ENCODE measurements around the gene IARS1.

The IARS1 gene

GRCh38 chr9:92308893-92309292 lies 15.4 kb upstream of the IARS1 start:
- Histone ChIP-seq H3K27me3 (ENCODE audit: low read length) (no peaks in the 10 kb centered on the region), H3K36me3 (ENCODE audit: low read length) (peaks cover 64% of the 10 kb centered on the region), H3K27ac (ENCODE audit: low read depth, low read length) (no peak overlapping the region), H3K9ac (ENCODE audit: low read length) (no peak overlapping the region), H2AFZ (ENCODE audit: low read depth, low read length, severe bottlenecking) (no peak overlapping the region), H3K79me2 (ENCODE audit: insufficient read depth, low read length) (peaks cover 15% of the 10 kb centered on the region), H3K9me2 (replicated peaks; ENCODE audit: insufficient read depth, low read length) (no peaks in the 10 kb centered on the region), H3K4me3 (ENCODE audit: insufficient read depth, low read length, poor library complexity, severe bottlenecking) (no peak overlapping the region), H4K20me1 (ENCODE audit: low read depth, low read length) (no peaks in the 10 kb centered on the region; the same call in 1 of the 2 replicates), H3K4me2 (ENCODE audit: low read depth, low read length, poor library complexity, severe bottlenecking) (no peak overlapping the region), H3K9me3 (ENCODE audit: insufficient read depth, low read length) (no peaks in the 10 kb centered on the region), H3F3A (ENCODE audit: insufficient read depth) (no peaks in the 10 kb centered on the region)
- no peak for TF ChIP-seq EZH2phosphoT487 (conservative IDR thresholded peaks at IDR 0.05; ENCODE audit: low read length)
- TF ChIP-seq, protein P1, sequence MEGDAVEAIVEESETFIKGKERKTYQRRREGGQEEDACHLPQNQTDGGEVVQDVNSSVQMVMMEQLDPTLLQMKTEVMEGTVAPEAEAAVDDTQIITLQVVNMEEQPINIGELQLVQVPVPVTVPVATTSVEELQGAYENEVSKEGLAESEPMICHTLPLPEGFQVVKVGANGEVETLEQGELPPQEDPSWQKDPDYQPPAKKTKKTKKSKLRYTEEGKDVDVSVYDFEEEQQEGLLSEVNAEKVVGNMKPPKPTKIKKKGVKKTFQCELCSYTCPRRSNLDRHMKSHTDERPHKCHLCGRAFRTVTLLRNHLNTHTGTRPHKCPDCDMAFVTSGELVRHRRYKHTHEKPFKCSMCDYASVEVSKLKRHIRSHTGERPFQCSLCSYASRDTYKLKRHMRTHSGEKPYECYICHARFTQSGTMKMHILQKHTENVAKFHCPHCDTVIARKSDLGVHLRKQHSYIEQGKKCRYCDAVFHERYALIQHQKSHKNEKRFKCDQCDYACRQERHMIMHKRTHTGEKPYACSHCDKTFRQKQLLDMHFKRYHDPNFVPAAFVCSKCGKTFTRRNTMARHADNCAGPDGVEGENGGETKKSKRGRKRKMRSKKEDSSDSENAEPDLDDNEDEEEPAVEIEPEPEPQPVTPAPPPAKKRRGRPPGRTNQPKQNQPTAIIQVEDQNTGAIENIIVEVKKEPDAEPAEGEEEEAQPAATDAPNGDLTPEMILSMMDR (IDR thresholded peaks at IDR 0.05; ENCODE audit: insufficient read depth, low read length, poor library complexity, severe bottlenecking) = no peak

- no peak for TF ChIP-seq EZH2phosphoT487 (conservative IDR thresholded peaks at IDR 0.05; ENCODE audit: low read length)
- TF ChIP-seq, protein P1 (IDR thresholded peaks at IDR 0.05; ENCODE audit: insufficient read depth, low read length, poor library complexity, severe bottlenecking) = no peak
- Histone ChIP-seq H3K9me2 (replicated peaks; ENCODE audit: insufficient read depth, low read length) (no peaks in the 10 kb centered on the region), H3K9ac (ENCODE audit: low read length) (no peak overlapping the region), H3K4me3 (ENCODE audit: insufficient read depth, low read length, poor library complexity, severe bottlenecking) (no peak overlapping the region), H3K27me3 (ENCODE audit: low read length) (no peaks in the 10 kb centered on the region), H4K20me1 (ENCODE audit: low read depth, low read length) (no peaks in the 10 kb centered on the region), H3K4me2 (ENCODE audit: low read depth, low read length, poor library complexity, severe bottlenecking) (no peak overlapping the region), H3F3A (ENCODE audit: insufficient read depth) (peaks cover 34% of the 10 kb centered on the region), H3K27ac (ENCODE audit: low read depth, low read length) (no peak overlapping the region), H3K79me2 (ENCODE audit: insufficient read depth, low read length) (no peaks in the 10 kb centered on the region), H2AFZ (ENCODE audit: low read depth, low read length, severe bottlenecking) (no peak overlapping the region), H3K9me3 (ENCODE audit: insufficient read depth, low read length) (no peaks in the 10 kb centered on the region), H3K36me3 (ENCODE audit: low read length) (peaks cover 82% of the 10 kb centered on the region)
Observed at GRCh38 chr9:92300936-92301335, 7.4 kb upstream of the IARS1 start.

DNA sequence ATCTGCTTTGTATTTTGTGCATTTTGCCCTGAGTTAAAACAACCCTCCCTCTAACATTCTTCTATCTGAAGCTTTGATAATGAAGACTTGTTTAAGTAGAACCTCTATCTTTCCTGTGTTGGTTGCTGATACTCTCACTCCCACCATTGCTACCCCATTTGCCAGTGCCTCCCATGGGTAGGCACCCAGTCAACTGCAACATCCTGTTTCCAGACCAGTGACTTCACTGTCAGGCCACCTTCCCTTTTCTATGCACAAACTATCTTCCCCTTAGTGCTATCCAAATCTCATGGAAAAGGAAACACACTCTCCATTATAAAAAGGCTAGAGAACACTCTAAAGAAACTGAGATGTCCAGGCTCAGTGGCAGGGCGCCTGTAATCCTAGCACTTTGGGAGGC lies 5.6 kb upstream of the IARS1 start:
- Histone ChIP-seq H3K36me3 (ENCODE audit: low read length) (peaks cover 68% of the 10 kb centered on the region), H3K9ac (ENCODE audit: low read length) (no peak overlapping the region), H3K27me3 (ENCODE audit: low read length) (no peaks in the 10 kb centered on the region), H3K9me3 (ENCODE audit: insufficient read depth, low read length) (no peaks in the 10 kb centered on the region), H4K20me1 (ENCODE audit: low read depth, low read length) (no peaks in the 10 kb centered on the region), H3K4me3 (ENCODE audit: insufficient read depth, low read length, poor library complexity, severe bottlenecking) (no peak overlapping the region), H3K4me2 (ENCODE audit: low read depth, low read length, poor library complexity, severe bottlenecking) (peak overlapping the region; percentile 16), H2AFZ (ENCODE audit: low read depth, low read length, severe bottlenecking) (no peak overlapping the region), H3F3A (ENCODE audit: insufficient read depth) (peaks cover 48% of the 10 kb centered on the region), H3K9me2 (replicated peaks; ENCODE audit: insufficient read depth, low read length) (no peaks in the 10 kb centered on the region), H3K79me2 (ENCODE audit: insufficient read depth, low read length) (no peaks in the 10 kb centered on the region), H3K27ac (ENCODE audit: low read depth, low read length) (peak overlapping the region; percentile 59)
- TF ChIP-seq, protein P1 (IDR thresholded peaks at IDR 0.05; ENCODE audit: insufficient read depth, low read length, poor library complexity, severe bottlenecking) = no peak
- TF ChIP-seq EZH2phosphoT487 (conservative IDR thresholded peaks at IDR 0.05; ENCODE audit: low read length) = no peak

Data from SU-DHL-6 (cell line).